Activated naive CD8-positive, alpha-beta T cell treated with anti-CD3 and anti-CD28 coated beads, Interleukin-2, amount 10 ng/mL, durations not matched to agents 7 days and 5 days (primary cell): ENCODE results near the gene TMEM213. TPM values are rescaled to one million over a fixed set of nuclear protein-coding genes. Genes with fewer than 3 reads are reported as not detected.

Source experiments
- ATAC-seq: fragments of 150-1000 bp; cut with Tn5 transposase; one replicate; pipeline ENCODE4 v1.10.0; 2021; ENCODE audit warnings: low read depth, moderate library complexity
- POLR2A ChIA-PET: fragments of 350-600 bp; sonication (Branson Sonifier 250); formaldehyde crosslinking; loops from one replicate; lab custom pipeline; 2021; ENCODE audit warnings: antibody characterized with exemption; lab: Charles Lee
- DNase-seq: peaks from one replicate; pipeline ENCODE4 v3.0.0; 2021
- H3K27ac Mint-ChIP-seq: one replicate; pipeline ENCODE4 v1.8.0; 2022; ENCODE audit warnings: mild to moderate bottlenecking, mixed read lengths
- H3K27me3 Mint-ChIP-seq: one replicate; pipeline ENCODE4 v1.8.0; 2022; ENCODE audit warnings: mild to moderate bottlenecking, moderate library complexity, mixed read lengths
- H3K36me3 Mint-ChIP-seq: one replicate; pipeline ENCODE4 v1.8.0; 2021; ENCODE audit warnings: mild to moderate bottlenecking, mixed read lengths
- H3K4me1 Mint-ChIP-seq: one replicate; pipeline ENCODE4 v1.8.0; 2021; ENCODE audit warnings: mixed read lengths
- H3K4me3 Mint-ChIP-seq: one replicate; pipeline ENCODE4 v1.8.0; 2022; ENCODE audit warnings: mild to moderate bottlenecking, moderate library complexity, mixed read lengths
- H3K9me3 Mint-ChIP-seq: one replicate; pipeline ENCODE4 v1.8.0; 2021; ENCODE audit warnings: mixed read lengths
- total RNA-seq, 2 experiments: library from RNA; stranded (reverse); gene quantifications; one replicate each; pipeline ENCODE4 v1.2.3, GENCODE V29; 2021

Gene TMEM213
- total RNA-seq, 2 experiments from 2014 or later, result not detected

GRCh38 chr7:138861051-138861450, 63.3 kb downstream of the TMEM213 start:
- H3K4me3 Mint-ChIP-seq, result no peak overlapping the region
- peaks cover 10% of the 10 kb centered on the region for H3K9me3 Mint-ChIP-seq
- peaks cover 7% of the 10 kb centered on the region for H3K4me1 Mint-ChIP-seq
- POLR2A ChIA-PET, result no interaction called here
- no peaks in the 10 kb centered on the region for H3K27me3 Mint-ChIP-seq
- no peak overlapping the region for H3K27ac Mint-ChIP-seq
- DNase-seq (no peak), ATAC-seq (no peak)
- peaks cover 8% of the 10 kb centered on the region for H3K36me3 Mint-ChIP-seq

- no peak overlapping the region for H3K27ac Mint-ChIP-seq
- no peak overlapping the region for H3K4me3 Mint-ChIP-seq
- POLR2A ChIA-PET, result no interaction called here
- no peak for ATAC-seq
- DNase-seq, result no peak
- no peaks in the 10 kb centered on the region for H3K27me3 Mint-ChIP-seq
- H3K9me3 Mint-ChIP-seq, result peaks cover 2% of the 10 kb centered on the region
- peaks cover 5% of the 10 kb centered on the region for H3K36me3 Mint-ChIP-seq
- peaks cover 8% of the 10 kb centered on the region for H3K4me1 Mint-ChIP-seq
Measured at GRCh38 chr7:138863931-138864330, 66.1 kb downstream of the TMEM213 start.

GRCh38 chr7:138864667-138865066, 66.9 kb downstream of the TMEM213 start:
- DNase-seq (no peak), ATAC-seq (no peak)
- POLR2A ChIA-PET, result no interaction called here
- H3K36me3 Mint-ChIP-seq, result peaks cover 2% of the 10 kb centered on the region
- peaks cover 8% of the 10 kb centered on the region for H3K4me1 Mint-ChIP-seq
- H3K27ac Mint-ChIP-seq, result no peak overlapping the region
- no peak overlapping the region for H3K4me3 Mint-ChIP-seq
- H3K9me3 Mint-ChIP-seq, result no peaks in the 10 kb centered on the region
- H3K27me3 Mint-ChIP-seq, result no peaks in the 10 kb centered on the region

- Mint-ChIP-seq H3K36me3 (no peaks in the 10 kb centered on the region), H3K4me3 (no peak overlapping the region), H3K27ac (peak overlapping the region; percentile 70), H3K27me3 (no peaks in the 10 kb centered on the region), H3K9me3 (no peaks in the 10 kb centered on the region), H3K4me1 (peaks cover 8% of the 10 kb centered on the region)
- POLR2A ChIA-PET, result no interaction called here
- ATAC-seq (peak; percentile 92), DNase-seq (peak; percentile 48)
Measured at GRCh38 chr7:138865843-138866242, 68.0 kb downstream of the TMEM213 start.

- no peaks in the 10 kb centered on the region for H3K27me3 Mint-ChIP-seq
- peaks cover 8% of the 10 kb centered on the region for H3K4me1 Mint-ChIP-seq
- H3K9me3 Mint-ChIP-seq, result no peaks in the 10 kb centered on the region
Measured at GRCh38 chr7:138866353-138866752, 68.6 kb downstream of the TMEM213 start.

GRCh38 chr7:138867744-138868143, 70.0 kb downstream of the TMEM213 start:
- POLR2A ChIA-PET, result no interaction called here
- Mint-ChIP-seq H3K36me3 (no peaks in the 10 kb centered on the region), H3K4me1 (peaks cover 8% of the 10 kb centered on the region), H3K4me3 (no peak overlapping the region), H3K27me3 (no peaks in the 10 kb centered on the region), H3K27ac (no peak overlapping the region), H3K9me3 (no peaks in the 10 kb centered on the region)
- DNase-seq, result no peak
- ATAC-seq, result no peak

More at GRCh38 chr7:138866353-138866752, 68.6 kb downstream of the TMEM213 start:
- POLR2A ChIA-PET, result no interaction called here
- H3K4me3 Mint-ChIP-seq, result no peak overlapping the region
- H3K27ac Mint-ChIP-seq, result no peak overlapping the region
- no peaks in the 10 kb centered on the region for H3K36me3 Mint-ChIP-seq
- ATAC-seq (no peak), DNase-seq (no peak)

GRCh38 chr7:138868711-138869110, 70.9 kb downstream of the TMEM213 start:
- no peak overlapping the region for H3K27ac Mint-ChIP-seq
- no peaks in the 10 kb centered on the region for H3K27me3 Mint-ChIP-seq
- H3K4me3 Mint-ChIP-seq, result no peak overlapping the region
- DNase-seq (no peak), ATAC-seq (no peak)
- H3K4me1 Mint-ChIP-seq, result peaks cover 8% of the 10 kb centered on the region
- POLR2A ChIA-PET, result no interaction called here
- no peaks in the 10 kb centered on the region for H3K9me3 Mint-ChIP-seq
- no peaks in the 10 kb centered on the region for H3K36me3 Mint-ChIP-seq

GRCh38 chr7:138869353-138869752, 71.6 kb downstream of the TMEM213 start:
- no peaks in the 10 kb centered on the region for H3K36me3 Mint-ChIP-seq
- no peak overlapping the region for H3K27ac Mint-ChIP-seq
- H3K9me3 Mint-ChIP-seq, result no peaks in the 10 kb centered on the region
- H3K27me3 Mint-ChIP-seq, result no peaks in the 10 kb centered on the region
- H3K4me3 Mint-ChIP-seq, result no peak overlapping the region
- POLR2A ChIA-PET, result no interaction called here
- H3K4me1 Mint-ChIP-seq, result peaks cover 10% of the 10 kb centered on the region
- DNase-seq (no peak), ATAC-seq (no peak)

- Mint-ChIP-seq H3K9me3 (no peaks in the 10 kb centered on the region), H3K27ac (no peak overlapping the region)
Measured at GRCh38 chr7:138871065-138871813, 73.4 kb downstream of the TMEM213 start.

GRCh38 chr7:138871814-138872090, 74.0 kb downstream of the TMEM213 start:
- DNase-seq (no peak), ATAC-seq (no peak)
- Mint-ChIP-seq H3K9me3 (no peaks in the 10 kb centered on the region), H3K4me1 (peaks cover 18% of the 10 kb centered on the region), H3K27me3 (no peaks in the 10 kb centered on the region), H3K4me3 (no peak overlapping the region), H3K27ac (no peak overlapping the region), H3K36me3 (no peaks in the 10 kb centered on the region)
- POLR2A ChIA-PET, result no interaction called here

More at GRCh38 chr7:138871065-138871813, 73.4 kb downstream of the TMEM213 start:
- Mint-ChIP-seq H3K36me3 (no peaks in the 10 kb centered on the region), H3K27me3 (no peaks in the 10 kb centered on the region), H3K4me1 (peaks cover 13% of the 10 kb centered on the region), H3K4me3 (no peak overlapping the region)
- DNase-seq (no peak), ATAC-seq (no peak)
- POLR2A ChIA-PET, result no interaction called here

- DNase-seq (no peak), ATAC-seq (no peak)
- H3K4me3 Mint-ChIP-seq, result no peak overlapping the region
- POLR2A ChIA-PET, result no interaction called here
- H3K36me3 Mint-ChIP-seq, result no peaks in the 10 kb centered on the region
- H3K4me1 Mint-ChIP-seq, result peaks cover 18% of the 10 kb centered on the region
- no peak overlapping the region for H3K27ac Mint-ChIP-seq
- H3K27me3 Mint-ChIP-seq, result no peaks in the 10 kb centered on the region
- H3K9me3 Mint-ChIP-seq, result no peaks in the 10 kb centered on the region
Measured at GRCh38 chr7:138872576-138872975, 74.8 kb downstream of the TMEM213 start.

- ATAC-seq (no peak), DNase-seq (no peak)
- Mint-ChIP-seq H3K9me3 (no peaks in the 10 kb centered on the region), H3K4me1 (peaks cover 18% of the 10 kb centered on the region), H3K4me3 (no peak overlapping the region), H3K36me3 (no peaks in the 10 kb centered on the region), H3K27ac (no peak overlapping the region), H3K27me3 (no peaks in the 10 kb centered on the region)
- POLR2A ChIA-PET, result no interaction called here
Measured at GRCh38 chr7:138873220-138873892, 75.6 kb downstream of the TMEM213 start.

- H3K27ac Mint-ChIP-seq, result no peak overlapping the region
- H3K27me3 Mint-ChIP-seq, result no peaks in the 10 kb centered on the region
- H3K36me3 Mint-ChIP-seq, result no peaks in the 10 kb centered on the region
- H3K4me1 Mint-ChIP-seq, result peaks cover 18% of the 10 kb centered on the region
- POLR2A ChIA-PET, result no interaction called here
- peak; percentile 99 for ATAC-seq
- no peak overlapping the region for H3K4me3 Mint-ChIP-seq
- H3K9me3 Mint-ChIP-seq, result no peaks in the 10 kb centered on the region
- DNase-seq, result peak; percentile 47
Measured at GRCh38 chr7:138875794-138876193, 78.0 kb downstream of the TMEM213 start.

- Mint-ChIP-seq H3K27ac (no peak overlapping the region), H3K36me3 (no peaks in the 10 kb centered on the region), H3K27me3 (no peaks in the 10 kb centered on the region), H3K4me3 (no peak overlapping the region), H3K4me1 (peaks cover 18% of the 10 kb centered on the region), H3K9me3 (no peaks in the 10 kb centered on the region)
- DNase-seq (no peak), ATAC-seq (no peak)
- POLR2A ChIA-PET, result no interaction called here
Measured at GRCh38 chr7:138876326-138876725, 78.5 kb downstream of the TMEM213 start.
